ENCODE results near the gene CC2D1B. TPM values are rescaled to one million over a fixed set of nuclear protein-coding genes. Genes with fewer than 3 reads are reported as not detected.

Gene CC2D1B
- total and polyA plus RNA-seq, 9 of the 15 experiments (the other 6 are each of a cell fraction or from before 2014, with no cell fraction given): 1.2 to 33.6 (median 25.5) TPM

GRCh38 chr1:52400131-52400530 lies 34.1 kb upstream of the CC2D1B start:
- Histone ChIP-seq H3K4me1 (replicated peaks in 1 of 2; ENCODE audit: control insufficient read depth in 2 of 2, insufficient read depth in 2 of 2, low read length in 2 of 2) (peaks cover 8 to 24% of the 10 kb centered on the region in 2 experiments; a peak in 4 of 5 replicates), H3K27me3 (ENCODE audit: control insufficient read depth in 2 of 2, insufficient read depth in 2 of 2, low read length in 2 of 2) (no peaks in the 10 kb centered on the region), H3K9ac (ENCODE audit: insufficient read depth in 1 of 2, low read depth in 2 of 2, low read length in 2 of 2) (no peak overlapping the region), H3K36me3 (ENCODE audit: control insufficient read depth, insufficient read depth, low read length) (peaks cover 77% of the 10 kb centered on the region), H3K4me3 (no peak overlapping the region), H4K20me1 (replicated peaks; ENCODE audit: control insufficient read depth, insufficient read depth, low read length) (peaks cover 16% of the 10 kb centered on the region), H3K27ac (ENCODE audit: extremely low read depth, low read depth, low read length) (peak overlapping the region; percentile 10; the same call in 1 of the 3 replicates), H3K79me2 (ENCODE audit: control insufficient read depth, insufficient read depth, low read length) (peaks cover 89% of the 10 kb centered on the region), H3K4me2 (ENCODE audit: insufficient read depth, low read length) (no peak overlapping the region), H3K9me3 (replicated peaks; ENCODE audit: control insufficient read depth, insufficient read depth, low read depth, low read length) (no peaks in the 10 kb centered on the region), H2AFZ (ENCODE audit: low read depth, low read length) (no peak overlapping the region), H3K9me1 (ENCODE audit: control insufficient read depth, insufficient read depth, low read length) (peaks cover 3% of the 10 kb centered on the region)
- CTCF ChIA-PET (ENCODE audit: low intra/inter-chr PET ratio): no interaction called here
- DNase-seq (ENCODE audit: extremely low read depth in 1 of 4, low spot score in 3 of 4): no peak
- no peak for FAIRE-seq
- BruUV-seq (replicated peaks): no TSS peak
- no peak for ATAC-seq
- WGBS (ENCODE audit: insufficient coverage, low coverage, missing lambda C conversion rate): 79% methylated on average over 6 of the region's 6 CpGs
- in situ Hi-C loops (cut with MboI) (loop anchor here (10.0 kb wide), 1 partner anchor 285 kb away; no protein-coding TSS in a partner anchor), intact Hi-C loops (cut with micrococcal nuclease) (loop anchor here (5.0 kb wide), 3 partner anchors 167 to 282 kb away; no protein-coding TSS in a partner anchor)
- POLR2A ChIA-PET: interaction anchor here (0.6 to 1.9 kb wide), 4 partner anchors 9 to 269 kb away, joined by 3 to 9 read pairs (median 4); no protein-coding TSS in a partner anchor
- TF ChIP-seq CHD7 (IDR thresholded peaks at IDR 0.05; ENCODE audit: low read depth, low read length) (no peak), JUND (IDR thresholded peaks at IDR 0.05; ENCODE audit: borderline replicate concordance, low read depth, low read length) (0 out of 2 replicates have a peak, but pooled peaks have one; percentile 14), JUND (tag; IDR thresholded peaks at IDR 0.05; ENCODE audit: borderline replicate concordance, low read depth, low read length) (no peak), SMAD4 (CRISPR knock-in tag; conservative IDR thresholded peaks at IDR 0.05) (no peak), PML (IDR thresholded peaks at IDR 0.05; ENCODE audit: low read length) (peak; percentile 42; the same call in 1 of the 2 replicates), FOSL1 (tag; conservative IDR thresholded peaks at IDR 0.05) (peak; percentile 31; the same call in 1 of the 2 replicates), ATF3 (IDR thresholded peaks at IDR 0.05) (peak; percentile 50), ATF3 (CRISPR knock-in tag; conservative IDR thresholded peaks at IDR 0.05) (no peak), HCFC1 (IDR thresholded peaks at IDR 0.05; ENCODE audit: low read depth, low read length) (no peak), TEAD4 (IDR thresholded peaks at IDR 0.05; ENCODE audit: low read length) (peak; percentile 15; the same call in 1 of the 2 replicates), TEAD4 (CRISPR knock-in tag; IDR thresholded peaks at IDR 0.05; ENCODE audit: borderline replicate concordance) (no peak)
